ENCODE results near the gene UBE2E3. TPM values are rescaled to one million over a fixed set of nuclear protein-coding genes. Genes with fewer than 3 reads are reported as not detected.

UBE2E3 gene
- total RNA-seq, 1 experiment from 2014 or later, result 91.3 TPM

GRCh38 chr2:181008407-181008806, 28.0 kb downstream of the UBE2E3 start:
- peak; percentile 65 for ATAC-seq
- CTCF ChIA-PET, result no interaction called here
- H3K4me3 ChIP-seq (ENCODE audit: low read depth in 2 of 2, low read length in 2 of 2), result no peak overlapping the region
- no peak for DNase-seq (ENCODE audit: low read depth, low spot score)
- H3K4me1 ChIP-seq (ENCODE audit: control insufficient read depth, insufficient read depth, low read length), result peaks cover 6% of the 10 kb centered on the region
- H3K36me3 ChIP-seq (ENCODE audit: control insufficient read depth, insufficient read depth, low read length), result no peaks in the 10 kb centered on the region
- no TSS peak for BruUV-seq (replicated peaks)
- H3K9me3 ChIP-seq (ENCODE audit: control insufficient read depth, insufficient read depth, low read depth, low read length), result no peaks in the 10 kb centered on the region
- no peaks in the 10 kb centered on the region for H3K27me3 ChIP-seq (ENCODE audit: control insufficient read depth, insufficient read depth, low read length)
- no peak overlapping the region for H3K27ac ChIP-seq (ENCODE audit: low read length)
- POLR2A ChIA-PET, result no interaction called here
- TF ChIP-seq CTCF (IDR thresholded peaks at IDR 0.05) (no peak), REST (IDR thresholded peaks at IDR 0.05; ENCODE audit: insufficient read depth in 1 of 2, low read depth in 2 of 2, low read length in 1 of 2) (no peak), POLR2AphosphoS5 (IDR thresholded peaks at IDR 0.05; ENCODE audit: low read depth, low read length) (no peak), TCF7L2 (IDR thresholded peaks at IDR 0.05; ENCODE audit: low read depth, low read length) (no peak), SIN3A (IDR thresholded peaks at IDR 0.05; ENCODE audit: borderline replicate concordance, insufficient read depth, low read depth, low read length) (no peak)
- intact Hi-C loops (cut with micrococcal nuclease; ENCODE audit: unreplicated experiment) (no loop called here), in situ Hi-C loops (cut with HindIII; ENCODE audit: low pct_unique_long_range_greater_than_20kb, low sequenced_read_pairs) (no loop called here)

- BruUV-seq (replicated peaks), result no TSS peak
- in situ Hi-C loops (cut with HindIII; ENCODE audit: low pct_unique_long_range_greater_than_20kb, low sequenced_read_pairs), result no loop called here
- no peak for DNase-seq (ENCODE audit: low read depth, low spot score)
- Histone ChIP-seq H3K36me3 (ENCODE audit: control insufficient read depth, insufficient read depth, low read length) (no peaks in the 10 kb centered on the region), H3K27me3 (ENCODE audit: control insufficient read depth, insufficient read depth, low read length) (no peaks in the 10 kb centered on the region), H3K9me3 (ENCODE audit: control insufficient read depth, insufficient read depth, low read depth, low read length) (no peaks in the 10 kb centered on the region), H3K4me1 (ENCODE audit: control insufficient read depth, insufficient read depth, low read length) (no peaks in the 10 kb centered on the region), H3K4me3 (ENCODE audit: low read depth in 2 of 2, low read length in 2 of 2) (no peak overlapping the region), H3K27ac (ENCODE audit: low read length) (no peak overlapping the region)
- CTCF ChIA-PET, result no interaction called here
- no peak for TF ChIP-seq SIN3A (IDR thresholded peaks at IDR 0.05; ENCODE audit: borderline replicate concordance, insufficient read depth, low read depth, low read length)
- no peak for TF ChIP-seq POLR2AphosphoS5 (IDR thresholded peaks at IDR 0.05; ENCODE audit: low read depth, low read length)
- no peak for TF ChIP-seq CTCF (IDR thresholded peaks at IDR 0.05)
- no peak for TF ChIP-seq REST (IDR thresholded peaks at IDR 0.05; ENCODE audit: insufficient read depth in 1 of 2, low read depth in 2 of 2, low read length in 1 of 2)
- TF ChIP-seq TCF7L2 (IDR thresholded peaks at IDR 0.05; ENCODE audit: low read depth, low read length), result no peak
- POLR2A ChIA-PET, result no interaction called here
- intact Hi-C loops (cut with micrococcal nuclease; ENCODE audit: unreplicated experiment), result no loop called here
- no peak for ATAC-seq
These were observed 40.9 kb downstream of the UBE2E3 start for GRCh38 chr2:181021199-181021789.

All from Panc1 (cell line).